GM19035 (cell line): Measurements from ENCODE around the gene OSMR.
"Not testable (repeated sequence)": the region's sequence is repeated elsewhere in the genome, so short reads cannot be mapped to it uniquely, and the experiment has no call there.

Source experiments
- ATAC-seq: cut with Tn5 transposase; IDR thresholded peaks from one replicate; pipeline ENCODE4 v1.9.1; 2021; ENCODE audit not compliant: unreplicated experiment

OSMR gene

DNA sequence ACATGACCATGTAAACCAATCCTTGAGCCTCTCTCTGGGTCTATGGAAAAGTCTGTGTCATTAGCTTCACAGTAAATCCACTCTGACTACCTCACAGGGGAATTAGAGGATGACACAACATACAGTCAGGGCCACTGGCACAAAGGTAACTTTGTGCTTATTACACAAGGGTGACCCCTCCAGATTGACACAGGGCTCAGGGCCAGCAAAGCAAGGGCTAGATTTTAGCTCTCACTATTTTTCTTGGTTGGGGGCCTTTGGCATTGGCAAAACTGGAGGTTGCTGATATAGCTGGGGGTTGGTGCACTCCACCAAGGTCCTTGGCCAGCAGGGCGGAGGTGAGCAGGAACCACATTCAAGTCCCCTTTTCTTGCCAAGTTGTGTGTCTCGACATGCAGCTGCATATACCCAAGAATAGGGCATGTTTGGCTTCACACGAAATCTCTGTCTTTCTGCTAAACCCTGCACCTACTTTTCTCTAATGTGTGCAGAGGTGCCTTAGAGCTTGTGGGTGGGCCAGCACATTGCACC, 15.2 kb upstream of the OSMR start:
- no peak for ATAC-seq

DNA sequence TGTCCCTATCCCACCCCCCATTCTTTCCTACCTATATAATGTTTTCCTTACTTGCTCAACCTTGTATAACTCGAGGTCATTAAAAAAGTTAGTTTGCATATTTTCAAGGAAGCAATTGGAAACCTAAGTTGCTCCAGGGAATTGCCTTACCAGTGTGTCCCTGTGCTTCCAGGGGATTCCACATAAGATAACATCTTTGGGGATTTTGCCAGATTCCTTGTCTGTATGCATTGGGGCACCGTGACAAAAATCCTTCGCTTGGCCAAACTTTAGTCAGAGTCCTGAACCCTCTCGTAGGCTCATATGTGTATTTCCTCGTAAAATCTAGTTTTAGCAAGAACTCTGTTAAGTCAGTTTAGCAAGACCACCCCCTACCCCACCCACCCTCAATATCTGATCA, 14.7 kb upstream of the OSMR start:
- no peak for ATAC-seq

DNA sequence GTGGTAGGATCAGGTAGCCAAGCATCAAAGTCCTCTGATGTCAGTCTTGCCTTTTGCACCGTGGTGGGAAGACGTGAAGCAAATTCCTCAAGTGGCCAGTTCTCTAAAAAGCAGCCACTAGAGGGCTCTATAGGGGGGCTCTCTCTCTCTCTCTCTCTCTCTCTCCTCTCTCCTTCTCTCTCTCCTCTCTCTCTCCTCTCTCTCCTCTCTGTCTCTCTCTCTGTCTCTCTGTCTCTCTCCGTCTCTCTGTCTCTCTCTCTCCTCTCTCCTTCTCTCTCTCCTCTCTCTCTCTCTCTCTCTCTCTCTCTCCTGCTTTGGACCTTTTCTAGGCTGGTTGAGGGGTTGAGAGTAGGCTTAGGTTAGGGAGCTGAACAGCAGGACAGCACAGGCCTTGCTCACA, 13.9 kb upstream of the OSMR start:
- no peak for ATAC-seq

DNA sequence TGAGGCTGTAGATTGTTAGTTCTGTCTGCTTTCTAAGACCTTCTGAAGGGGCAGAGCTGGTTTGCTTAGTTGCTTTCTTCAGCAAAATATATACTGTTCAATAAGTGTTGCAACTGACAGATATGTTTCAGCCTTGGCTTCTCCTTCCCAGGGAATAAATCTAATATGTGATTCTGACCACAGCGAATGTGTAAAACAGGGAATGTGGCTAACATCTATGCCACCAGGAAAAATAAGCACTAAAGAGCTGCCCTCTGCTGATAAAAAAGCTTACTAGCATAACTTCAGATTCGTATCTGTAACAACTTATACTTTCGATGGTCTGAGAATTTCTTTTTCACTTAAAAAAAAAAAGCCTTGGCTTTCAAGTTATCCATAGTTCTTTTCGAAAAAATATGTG, 13.0 kb upstream of the OSMR start:
- no peak for ATAC-seq

DNA sequence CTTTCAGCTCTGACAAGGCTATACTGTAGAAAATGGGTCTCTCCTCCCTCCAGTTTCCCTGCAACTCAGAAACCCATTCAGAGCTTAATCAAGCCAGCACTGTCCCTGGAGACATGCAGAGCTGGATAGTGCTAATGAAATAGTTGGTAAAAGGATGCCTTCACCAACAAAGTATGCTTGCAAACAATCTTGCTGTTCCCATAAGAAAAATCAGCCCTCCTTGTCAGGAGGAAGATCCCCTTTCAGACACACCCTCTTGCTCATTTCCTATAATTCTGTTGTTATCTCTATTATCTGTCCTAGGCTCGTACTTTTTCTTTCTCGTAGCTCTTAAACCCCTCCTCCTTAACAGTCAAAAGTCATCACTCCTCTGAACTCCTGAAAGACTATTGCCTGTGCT, 9.9 kb upstream of the OSMR start:
- no peak for ATAC-seq

DNA sequence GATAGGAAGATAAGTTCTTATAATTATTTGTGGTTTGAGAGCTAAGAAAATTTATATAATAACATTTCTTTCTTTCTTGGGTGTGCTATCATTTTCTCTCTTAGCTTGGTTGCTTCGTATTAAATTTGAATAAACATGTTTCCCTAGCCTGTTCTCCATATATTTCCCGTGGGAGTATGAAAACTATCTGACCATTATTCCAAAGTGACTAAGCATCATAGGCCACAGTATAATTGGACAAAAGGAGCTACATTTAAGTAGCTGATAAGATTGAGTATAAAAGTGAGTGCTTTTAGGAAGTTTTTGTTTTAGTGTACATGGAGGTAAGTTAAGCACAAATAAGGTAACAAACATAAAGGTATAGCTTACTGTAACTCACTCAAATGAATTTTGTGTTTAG, 8.4 kb upstream of the OSMR start:
- no peak for ATAC-seq

DNA sequence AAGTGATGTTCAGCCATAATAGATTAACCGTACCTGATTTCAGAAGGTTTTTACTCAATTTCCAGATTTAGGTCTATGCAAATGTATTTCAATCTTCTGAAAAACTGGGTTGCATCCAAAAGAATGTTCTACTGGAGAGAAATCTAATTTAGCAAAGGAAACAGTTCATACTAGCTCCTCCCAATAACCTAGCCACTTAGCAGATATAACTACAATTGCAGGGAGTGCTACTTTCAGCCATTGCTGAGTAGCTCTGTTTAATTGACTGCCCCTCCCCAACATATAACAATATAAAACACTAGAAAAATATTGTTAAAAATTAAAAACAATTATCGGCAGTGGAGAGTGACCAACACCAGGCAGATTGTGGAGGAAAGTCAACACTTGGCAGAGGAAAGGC, 7.9 kb upstream of the OSMR start:
- ATAC-seq = no peak

DNA sequence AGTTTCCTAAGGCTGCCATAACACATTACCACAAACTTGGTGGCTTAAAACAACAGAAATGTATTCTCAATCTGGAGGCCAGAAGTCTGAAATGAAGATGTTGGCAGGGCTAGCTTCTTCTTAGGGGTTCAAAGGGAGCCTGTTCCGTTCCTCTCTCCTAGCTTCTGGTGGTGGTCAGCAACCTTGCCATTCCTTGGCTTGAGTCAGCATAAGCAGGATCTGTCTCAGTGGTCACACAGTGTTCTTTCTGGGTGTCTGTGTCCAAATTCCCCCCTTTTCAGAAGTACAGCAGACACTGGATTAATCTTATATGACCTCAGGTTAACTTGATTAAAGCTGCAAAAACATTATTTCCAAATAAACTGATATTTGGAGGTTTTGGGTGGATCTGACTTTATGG, 2.1 kb upstream of the OSMR start:
- ATAC-seq = no peak

DNA sequence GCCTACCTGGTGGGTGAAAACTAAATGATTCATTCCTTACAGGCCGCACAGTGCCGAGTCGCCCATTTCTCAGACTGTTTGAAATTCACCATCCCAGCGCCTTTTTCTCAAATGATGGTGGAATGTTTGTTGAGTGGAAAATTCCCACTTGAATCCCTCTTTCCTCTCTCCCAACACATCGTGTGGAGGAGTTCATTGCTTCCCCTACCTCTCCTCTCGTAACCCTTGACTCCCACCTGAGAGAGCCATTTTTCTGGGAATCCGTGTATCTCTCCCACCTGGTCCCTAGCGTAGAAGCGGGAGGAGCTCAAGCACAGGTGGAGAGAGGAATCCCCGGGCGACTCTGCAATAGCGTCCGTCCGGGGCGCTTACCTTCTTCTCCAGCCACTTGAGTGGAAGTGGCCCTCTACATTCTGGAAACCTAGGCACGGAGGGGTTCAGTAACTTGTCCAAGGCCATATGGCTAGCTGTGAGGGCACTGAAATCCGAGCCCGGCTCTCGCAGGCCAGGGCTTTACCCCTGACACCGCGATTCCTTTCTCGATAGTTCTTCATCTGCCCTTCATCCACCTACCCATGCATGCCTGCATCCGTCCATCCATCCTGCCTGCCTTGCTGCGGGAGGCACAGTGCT, 683 bp downstream of the OSMR start:
- no peak for ATAC-seq

DNA sequence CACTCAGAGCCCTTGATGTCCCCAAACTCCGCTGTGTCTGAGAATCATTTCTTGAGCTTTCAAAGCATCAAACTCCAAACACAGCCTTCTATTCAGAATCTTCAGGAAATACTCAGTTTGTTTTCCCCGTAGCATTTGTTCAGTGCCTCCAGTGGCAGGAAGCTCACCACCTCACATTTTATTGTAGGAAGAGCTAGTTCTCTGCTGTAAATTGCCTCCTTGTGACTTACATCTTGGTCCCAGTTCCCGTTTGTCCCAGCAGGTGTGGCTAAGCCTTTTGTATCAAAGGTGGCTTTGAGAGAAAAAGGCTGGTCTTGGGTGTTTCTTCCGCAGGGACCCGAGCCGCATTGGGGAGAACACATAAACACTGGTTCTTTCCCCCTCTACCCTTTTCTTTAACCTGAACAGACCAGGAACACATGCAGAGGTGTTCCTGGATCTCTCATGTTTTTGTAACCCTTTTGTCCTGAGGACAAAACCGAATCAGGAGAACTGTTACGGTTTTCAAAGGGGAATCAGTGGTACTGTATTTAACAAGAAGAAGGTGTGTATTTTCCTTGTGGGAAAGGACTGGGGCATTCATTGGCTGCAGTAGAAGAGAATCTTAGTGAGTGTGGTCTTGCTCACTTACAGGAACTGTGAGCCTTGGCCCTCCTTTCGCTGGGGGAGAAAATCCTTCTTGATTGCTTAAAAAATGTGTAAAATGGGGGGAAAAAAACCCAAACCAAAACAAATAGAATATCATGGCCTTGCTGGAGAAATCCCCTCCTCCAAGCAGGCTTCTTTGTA, 1.9 kb downstream of the OSMR start:
- ATAC-seq = no peak

DNA sequence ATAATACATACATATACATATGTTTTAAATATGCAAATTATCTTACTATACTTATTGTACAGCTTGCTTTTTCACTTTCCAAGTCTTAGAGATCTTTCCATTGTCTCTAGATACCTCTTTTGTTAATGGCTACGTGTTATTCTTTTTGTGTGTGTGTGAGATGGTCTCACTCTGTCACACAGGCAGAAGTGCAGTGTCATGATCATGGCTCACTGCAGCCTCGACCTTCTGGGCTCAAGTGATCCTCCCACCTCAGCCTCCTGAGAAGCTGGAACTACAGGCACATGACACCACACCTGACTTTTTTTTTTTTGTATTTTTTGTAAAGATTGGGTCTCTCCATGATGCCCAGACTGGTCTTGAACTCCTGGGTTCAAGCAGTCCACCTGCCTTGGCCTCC, 2.8 kb downstream of the OSMR start:
- no peak for ATAC-seq

DNA sequence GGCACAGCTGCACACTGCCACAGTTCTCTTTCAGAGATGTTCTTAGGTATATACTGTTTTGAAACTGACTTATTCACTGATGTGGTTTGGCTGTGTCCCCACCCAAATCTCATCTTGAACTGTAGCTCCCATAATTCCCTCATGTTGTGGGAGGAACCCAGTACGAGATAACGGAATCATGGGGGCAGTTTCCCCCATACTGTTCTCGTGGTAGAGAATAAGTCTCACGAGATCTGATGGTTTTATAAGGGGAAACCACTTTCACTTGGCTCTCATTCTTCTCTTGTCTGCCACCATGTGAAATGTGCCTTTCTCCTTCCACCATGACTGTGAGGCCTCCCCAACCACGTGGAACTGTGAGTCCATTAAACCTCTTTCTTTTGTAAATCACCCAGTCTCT, 5.8 kb downstream of the OSMR start:
- not testable (repeated sequence) for ATAC-seq

DNA sequence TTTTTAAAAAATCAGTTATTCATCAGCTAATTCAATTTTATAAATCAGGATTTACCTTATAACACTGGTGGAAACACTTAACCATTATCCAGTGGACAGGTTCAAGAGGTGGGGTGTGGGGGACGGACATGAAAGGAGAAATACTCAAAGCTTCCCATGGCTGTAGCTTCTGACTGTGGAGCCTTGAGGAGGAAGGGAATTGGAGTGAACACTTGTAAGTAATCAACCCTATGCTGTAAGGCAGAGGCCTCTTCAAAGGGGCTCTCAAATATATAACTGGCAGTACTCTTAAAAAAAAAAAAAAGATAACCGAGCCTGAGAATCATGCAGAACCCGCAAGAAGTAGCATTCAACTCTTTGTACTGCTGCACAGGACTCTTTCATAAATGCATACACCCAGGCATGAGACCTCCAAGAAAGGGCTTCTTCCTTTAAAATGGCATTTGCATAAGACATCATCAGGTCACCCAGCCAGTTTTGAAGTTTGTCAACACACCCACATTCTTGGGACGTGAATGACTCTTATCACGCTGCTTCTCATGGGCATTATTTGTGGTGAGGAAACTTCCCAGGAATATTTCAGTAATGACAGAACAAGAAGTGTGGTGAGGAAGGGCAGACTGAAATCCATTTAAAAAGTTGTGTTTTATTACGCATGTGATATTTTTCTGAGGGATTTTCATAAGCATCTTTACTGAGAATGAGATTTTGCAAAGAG, 8.1 kb downstream of the OSMR start:
- ATAC-seq = no peak

DNA sequence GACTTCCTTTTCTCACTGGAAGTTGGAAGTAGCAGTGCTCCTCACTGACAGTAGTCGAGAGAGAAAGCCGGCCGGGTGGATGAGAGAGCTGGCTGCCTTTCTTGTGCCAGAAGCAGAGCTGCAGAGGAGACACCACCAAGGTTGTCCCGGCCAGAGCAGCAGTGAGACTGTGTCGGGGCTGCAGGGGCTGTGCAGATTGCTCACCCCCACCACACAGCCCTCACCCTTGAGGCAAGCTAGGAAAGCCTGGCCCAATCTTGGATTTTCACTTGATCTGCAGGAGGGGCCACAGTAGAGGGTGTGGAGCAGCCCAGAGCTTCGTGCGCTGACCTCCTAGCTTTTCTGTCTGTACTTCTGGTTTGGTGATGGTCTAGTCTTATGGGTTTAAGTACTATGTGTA, 9.1 kb downstream of the OSMR start:
- no peak for ATAC-seq

DNA sequence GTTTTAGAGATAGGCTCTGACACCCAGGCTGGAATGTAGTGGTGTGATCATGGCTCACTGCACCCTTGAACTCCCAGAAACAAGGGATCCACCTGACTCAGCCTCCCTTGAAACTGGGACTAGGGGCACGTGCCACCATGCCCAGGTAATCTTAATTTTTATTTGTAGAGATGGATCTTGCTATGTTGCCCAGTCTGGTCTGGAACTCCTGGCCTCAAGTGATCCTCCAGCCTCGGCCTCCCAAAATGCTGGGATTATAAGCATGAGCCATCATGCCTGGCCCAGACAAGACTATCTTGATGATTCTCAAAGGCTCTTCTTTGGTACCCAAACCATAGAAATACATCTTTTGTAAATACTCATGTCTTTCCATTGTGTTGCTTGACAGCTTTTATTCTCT, 10.8 kb downstream of the OSMR start:
- no peak for ATAC-seq

DNA sequence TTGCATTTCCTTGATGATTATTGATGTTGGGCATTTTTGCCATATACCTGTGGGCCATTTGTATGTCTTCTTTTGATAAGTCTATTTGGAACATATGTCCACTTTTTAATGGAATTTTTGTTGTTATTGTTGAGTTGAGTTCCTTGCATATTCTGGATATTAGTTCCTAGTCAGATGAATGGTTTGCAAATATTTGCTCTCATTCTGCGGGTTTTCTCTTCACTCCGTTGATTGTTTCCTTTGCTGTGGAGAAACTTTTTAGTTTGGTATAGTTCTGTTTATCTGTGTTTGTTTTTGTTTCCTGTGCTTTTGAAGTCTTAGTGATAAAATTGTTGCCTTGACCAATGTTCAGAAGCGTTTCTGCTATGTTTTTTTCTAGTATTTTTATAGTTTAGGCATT, 13.0 kb downstream of the OSMR start:
- ATAC-seq = no peak

DNA sequence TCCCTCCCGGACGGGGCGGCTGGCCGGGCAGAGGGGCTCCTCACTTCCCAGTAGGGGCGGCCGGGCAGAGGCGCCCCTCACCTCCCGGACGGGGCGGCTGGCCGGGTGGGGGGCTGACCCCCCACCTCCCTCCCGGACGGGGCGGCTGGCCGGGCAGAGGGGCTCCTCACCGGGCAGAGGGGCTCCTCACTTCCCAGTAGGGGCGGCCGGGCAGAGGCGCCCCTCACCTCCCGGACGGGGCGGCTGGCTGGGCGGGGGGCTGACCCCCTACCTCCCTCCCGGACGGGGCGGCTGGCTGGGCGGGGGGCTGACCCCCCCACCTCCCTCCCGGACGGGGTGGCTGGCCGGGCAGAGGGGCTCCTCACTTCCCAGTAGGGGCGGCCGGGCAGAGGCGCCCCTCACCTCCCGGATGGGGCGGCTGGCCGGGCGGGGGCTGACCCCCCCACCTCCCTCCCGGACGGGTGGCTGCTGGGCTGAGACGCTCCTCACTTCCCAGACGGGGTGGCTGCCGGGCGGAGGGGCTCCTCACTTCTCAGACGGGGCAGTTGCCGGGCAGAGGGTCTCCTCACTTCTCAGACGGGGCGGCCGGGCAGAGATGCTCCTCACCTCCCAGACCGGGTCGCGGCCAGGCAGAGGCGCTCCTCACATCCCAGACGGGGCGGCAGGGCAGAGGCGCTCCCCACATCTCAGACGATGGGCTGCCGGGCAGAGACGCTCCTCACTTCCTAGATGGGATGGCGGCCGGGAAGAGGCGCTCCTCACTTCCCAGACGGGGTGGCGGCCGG, 16.4 kb downstream of the OSMR start:
- not testable (repeated sequence) for ATAC-seq

DNA sequence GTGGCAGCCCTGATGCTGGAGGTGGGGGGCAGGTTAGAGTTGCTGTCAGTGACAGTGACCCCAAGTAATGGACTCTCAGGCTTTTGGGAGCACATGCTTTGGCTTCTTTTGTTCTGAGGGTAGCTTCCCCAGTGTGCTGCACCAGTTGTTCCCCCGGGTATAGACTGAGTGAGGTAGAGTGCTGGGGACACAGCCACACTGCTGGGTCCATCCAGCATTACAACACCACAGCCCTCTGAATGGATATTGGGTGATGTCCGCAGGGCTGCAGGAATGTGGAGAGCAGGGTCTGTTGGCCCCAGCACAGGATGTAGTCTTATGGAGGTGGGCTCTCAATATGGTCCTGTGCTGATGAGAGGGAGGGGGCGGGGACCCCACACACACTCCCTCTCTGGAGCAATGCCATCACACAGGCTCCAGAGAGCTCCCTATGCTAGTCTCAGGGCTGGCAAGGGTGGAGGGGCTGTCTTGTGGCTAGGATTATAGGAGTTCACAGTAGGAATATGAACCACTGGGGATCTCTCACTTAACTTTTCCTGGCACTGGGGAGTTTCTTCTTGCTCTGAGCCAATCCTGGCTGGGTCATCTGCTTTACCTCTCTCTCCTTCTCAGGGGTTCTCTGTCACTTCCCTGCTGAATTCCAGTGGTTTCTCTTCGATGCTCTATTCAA, 20.7 kb downstream of the OSMR start:
- ATAC-seq = no peak

DNA sequence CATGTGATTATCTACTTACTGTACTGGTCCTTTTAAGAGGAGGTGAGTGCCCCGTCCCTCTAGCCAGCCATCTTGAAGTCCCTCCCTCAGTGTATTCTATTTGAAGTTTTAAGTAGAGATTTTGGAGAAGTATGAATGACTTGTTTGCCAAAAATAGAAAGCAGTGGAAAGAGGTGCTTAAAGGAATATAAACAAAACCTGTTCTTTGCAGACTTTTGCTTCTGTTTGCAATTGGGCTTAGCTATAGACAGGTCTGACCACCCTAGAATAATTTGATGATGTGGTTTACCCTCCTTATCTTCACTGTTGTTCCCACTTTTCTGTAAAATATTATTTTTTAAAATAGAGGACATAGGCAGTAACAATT, 21.2 kb downstream of the OSMR start:
- no peak for ATAC-seq

DNA sequence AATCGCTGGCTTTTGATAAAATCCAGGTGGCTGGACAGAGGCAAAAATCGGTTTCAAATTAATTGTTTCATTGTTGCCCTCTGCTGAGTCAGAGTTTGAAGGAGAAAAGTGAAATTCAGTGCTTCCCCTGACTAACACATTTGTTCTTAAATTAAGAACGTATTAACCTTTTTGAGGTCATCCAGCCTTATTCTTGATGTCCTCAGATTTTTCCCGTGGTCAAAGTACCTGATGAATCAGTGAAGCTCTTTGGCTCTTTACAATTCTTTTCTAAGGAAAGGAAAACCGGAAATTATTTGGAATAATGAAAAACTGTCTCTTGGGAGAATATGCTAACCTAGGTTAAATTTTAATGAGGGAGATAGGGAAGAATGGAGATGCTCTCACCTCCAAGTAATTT, 21.6 kb downstream of the OSMR start:
- no peak for ATAC-seq

DNA sequence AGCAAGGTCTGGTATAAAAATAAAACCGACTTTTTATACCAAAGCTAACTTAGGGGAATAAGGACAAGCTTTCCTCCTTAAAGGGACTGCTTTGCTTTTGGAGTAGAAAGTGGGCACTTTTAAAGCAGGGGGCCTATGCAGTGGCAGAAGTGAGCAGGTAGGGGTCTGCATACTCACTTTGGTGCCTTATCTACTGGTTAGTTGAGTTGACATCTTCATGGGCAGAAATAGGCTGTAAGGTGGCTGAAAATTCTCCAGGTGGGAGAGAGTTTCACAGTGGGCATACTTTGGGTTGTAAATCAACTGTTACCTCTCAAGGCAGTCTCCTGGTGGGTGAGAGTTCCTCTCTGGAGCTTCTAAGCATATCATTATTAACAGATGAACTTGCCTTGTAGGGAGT, 24.8 kb downstream of the OSMR start:
- ATAC-seq = no peak
